Suprapubic skin (tissue), 4 donors: ENCODE results near the gene TCF12.

Experiments
- CTCF ChIP-seq, 2 donors: fragments of 200-600 bp in 1 of 2; fragments of 450-650 bp in 1 of 2; sonication (generic) in 1 of 2; IDR thresholded peaks; one replicate each; pipeline ENCODE4 v1.5.1; 2016 to 2019; ENCODE audit warnings: antibody characterized with exemption in 2 of 2, mild to moderate bottlenecking in 1 of 2, moderate library complexity in 1 of 2
- EP300 ChIP-seq: sonication (generic); formaldehyde crosslinking; IDR thresholded peaks from one replicate; pipeline ENCODE4 v1.6.1; 2017; ENCODE audit warnings: antibody characterized with exemption
- POLR2A ChIP-seq, 2 donors: fragments of 450-650 bp; IDR thresholded peaks; one replicate each; pipeline ENCODE4 v1.6.1; 2017; ENCODE audit warnings: antibody characterized with exemption in 2 of 2, mild to moderate bottlenecking in 2 of 2, moderate library complexity in 2 of 2
- POLR2AphosphoS5 ChIP-seq, 3 donors: sonication (generic); formaldehyde crosslinking; IDR thresholded peaks; one replicate each; pipeline ENCODE4 v1.6.1; 2017; ENCODE audit warnings: antibody characterized with exemption in 3 of 3

DNA sequence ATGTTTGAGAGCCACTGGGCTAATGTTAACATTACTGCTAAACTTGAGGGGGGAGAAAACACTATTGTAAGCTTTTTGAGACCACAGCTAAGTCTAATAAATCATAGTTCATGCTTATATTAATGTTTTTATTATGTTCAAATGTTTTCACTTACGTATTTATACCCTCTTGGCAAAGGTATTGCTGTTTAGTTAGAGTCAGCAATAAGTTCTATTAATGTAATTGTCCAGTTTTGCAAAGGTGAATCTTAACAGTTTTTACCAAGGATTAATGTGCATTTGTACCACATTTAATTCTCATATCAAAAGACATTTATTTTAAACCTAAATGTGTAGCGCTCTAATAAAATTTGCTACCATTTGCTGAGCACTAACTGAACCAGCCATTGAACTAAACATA, 251.2 kb downstream of the TCF12 start:
- TF ChIP-seq CTCF (IDR thresholded peaks at IDR 0.05) = no peak
- no peak for TF ChIP-seq POLR2A (IDR thresholded peaks at IDR 0.05)
- TF ChIP-seq POLR2AphosphoS5 (IDR thresholded peaks at IDR 0.05) = no peak
- TF ChIP-seq EP300 = no peak
